HG03575 (cell line): ENCODE measurements around the gene SLN.

ENCODE experiments used
- ATAC-seq: cut with Tn5 transposase; IDR thresholded peaks from one replicate; pipeline ENCODE4 v1.9.1; 2021; ENCODE audit not compliant: unreplicated experiment, insufficient number of reproducible peaks, low FRiP score; ENCODE audit errors: extremely low read depth

Gene SLN

DNA sequence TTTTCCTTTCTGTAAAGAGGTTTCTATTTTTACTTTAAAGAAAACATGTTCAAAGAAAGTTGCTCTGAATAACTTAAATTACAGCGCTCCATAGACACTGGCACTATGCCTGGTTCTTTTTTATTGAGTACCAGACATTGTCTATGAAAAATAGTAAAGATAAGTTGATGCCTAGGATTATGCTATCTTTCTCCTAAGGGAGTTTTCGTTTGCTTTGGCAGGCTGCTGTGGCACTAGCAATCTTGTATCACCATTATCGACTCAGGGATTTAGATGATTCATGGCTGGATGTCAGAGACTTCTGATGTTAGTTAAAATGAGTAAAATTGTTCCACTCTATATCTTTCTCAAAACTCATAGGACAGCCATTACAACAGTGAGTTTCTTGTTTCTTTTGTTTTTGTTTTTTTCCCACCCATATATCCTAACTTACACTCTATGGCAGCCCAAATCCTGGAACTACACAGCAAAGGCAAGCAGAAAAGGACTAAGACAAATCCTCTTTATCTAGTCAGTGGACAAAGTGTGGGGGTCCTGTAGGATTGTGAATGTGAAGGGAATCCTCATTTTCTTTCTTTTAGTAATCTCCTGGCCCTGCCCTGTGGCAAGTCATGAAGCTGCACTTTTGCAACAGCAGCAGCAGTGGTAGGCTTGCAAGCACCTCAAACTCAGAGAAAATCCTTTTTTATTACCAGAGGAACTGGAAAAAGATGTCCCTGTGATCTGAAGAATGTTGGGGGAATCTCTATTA is 20.7 kb downstream of the SLN start:
- no peak for ATAC-seq

- no peak for ATAC-seq
Measured at GRCh38 chr11:107689317-107690202, 22.3 kb downstream of the SLN start.

- ATAC-seq = no peak
Measured at GRCh38 chr11:107688322-107688918, 23.4 kb downstream of the SLN start.

GRCh38 chr11:107683807-107684206 is 28.0 kb downstream of the SLN start:
- no peak for ATAC-seq

- no peak for ATAC-seq
Measured at GRCh38 chr11:107683061-107683460, 28.8 kb downstream of the SLN start.

- no peak for ATAC-seq
Measured at GRCh38 chr11:107682572-107682971, 29.3 kb downstream of the SLN start.

- no peak for ATAC-seq
Measured at GRCh38 chr11:107682171-107682570, 29.7 kb downstream of the SLN start.

GRCh38 chr11:107679255-107680024 is 32.4 kb downstream of the SLN start:
- ATAC-seq = no peak

- ATAC-seq = no peak
Measured at GRCh38 chr11:107678632-107678971, 33.3 kb downstream of the SLN start.

DNA sequence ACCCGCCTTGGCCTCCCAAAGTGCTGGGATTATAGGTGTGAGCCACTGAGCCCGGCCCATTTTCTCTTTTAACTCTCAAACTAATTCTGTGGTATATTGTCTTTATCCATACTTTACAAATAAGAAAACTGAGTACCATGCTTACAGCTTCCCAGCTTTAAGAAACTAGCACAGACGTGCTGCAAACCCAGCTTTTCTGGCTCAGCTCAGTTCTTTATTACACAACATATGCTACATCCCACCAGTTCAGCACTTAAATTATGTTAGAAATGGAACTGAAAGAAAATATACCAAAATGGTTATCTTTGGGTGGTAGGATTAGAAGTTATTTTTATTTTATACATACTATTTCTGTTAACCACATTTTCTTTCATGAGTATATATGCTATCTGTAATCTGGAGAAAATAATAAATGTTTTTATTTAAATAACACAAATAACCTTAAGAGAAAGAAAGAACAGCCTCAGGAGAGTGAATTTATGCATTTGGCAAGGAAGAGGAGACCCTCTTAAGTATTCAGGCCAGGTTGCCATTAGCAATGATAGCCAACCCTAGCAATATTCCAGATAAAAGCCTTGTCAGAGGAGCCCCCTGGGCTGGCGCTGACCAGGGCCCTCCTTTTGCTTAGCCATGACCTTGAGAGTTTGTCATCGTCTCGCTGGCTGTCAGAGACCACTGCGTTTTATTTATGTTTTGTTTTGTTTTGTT is 33.8 kb downstream of the SLN start:
- no peak for ATAC-seq

DNA sequence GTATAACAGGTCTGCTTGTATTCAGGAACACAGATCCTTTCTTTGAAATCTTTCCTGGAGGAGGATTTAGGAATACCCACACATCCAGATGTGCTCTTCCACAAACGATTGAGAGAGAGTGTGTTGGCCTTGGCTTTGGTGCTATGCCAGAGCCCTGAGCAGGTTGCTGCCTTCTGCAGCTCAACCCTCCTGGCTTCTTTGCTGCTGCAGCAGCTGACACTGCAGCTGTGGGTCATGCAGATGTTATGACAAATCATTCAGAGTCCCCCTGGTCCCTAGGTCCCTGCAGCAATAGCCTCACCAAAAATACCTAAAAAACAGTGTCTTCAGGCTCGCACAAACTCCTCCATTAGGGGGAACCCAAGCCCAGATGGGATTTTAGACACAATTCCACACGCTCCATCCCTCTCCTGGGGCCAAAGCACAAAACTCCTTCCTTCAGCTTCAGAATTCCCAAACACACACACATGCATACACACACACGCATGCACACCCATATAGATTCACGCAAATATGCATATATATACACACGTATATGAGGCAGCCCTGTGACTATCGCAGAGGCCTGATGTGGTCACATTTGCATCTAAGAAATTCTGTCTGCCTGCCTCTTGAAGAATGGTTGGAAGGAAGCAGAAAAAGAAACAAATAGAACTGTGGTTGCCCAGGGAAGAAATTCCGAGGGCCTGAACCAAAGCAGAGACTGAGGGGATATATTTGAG is 35.4 kb downstream of the SLN start:
- no peak for ATAC-seq

GRCh38 chr11:107675902-107676301 is 36.0 kb downstream of the SLN start:
- no peak for ATAC-seq

DNA sequence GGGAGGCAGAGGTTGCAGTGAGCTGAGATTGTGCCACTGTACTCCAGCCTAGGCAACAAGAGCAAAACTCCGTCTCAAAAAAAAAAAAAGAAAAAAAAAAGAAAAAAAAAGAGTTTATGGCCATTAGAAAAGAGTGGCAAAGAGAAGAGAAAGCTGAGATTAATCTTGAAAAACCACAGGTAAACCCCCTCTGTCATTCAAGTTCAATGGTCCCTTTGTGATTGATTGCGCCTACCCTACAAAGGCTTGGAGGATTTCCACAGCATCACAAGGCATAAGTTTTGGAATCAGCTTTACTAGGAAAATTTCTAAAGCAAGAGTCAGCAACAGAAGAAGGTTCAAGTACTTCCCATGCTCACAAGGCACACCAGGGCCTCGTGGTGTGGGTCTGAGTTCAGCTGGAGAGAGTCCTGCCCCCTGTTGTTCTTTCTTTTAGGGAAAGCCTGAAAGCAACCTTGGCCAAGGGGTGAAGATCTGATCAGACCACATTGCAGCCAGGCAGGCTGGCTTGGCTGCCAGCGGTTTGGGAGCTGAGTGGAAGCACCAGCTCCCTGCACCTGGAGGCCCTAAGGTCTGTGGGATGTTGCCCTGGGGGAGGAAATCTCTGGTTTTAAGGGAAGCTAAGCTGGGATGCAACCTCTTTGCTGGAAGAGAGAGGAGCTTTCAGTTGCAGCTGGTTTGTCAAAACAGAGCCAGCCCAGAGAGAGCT is 41.8 kb downstream of the SLN start:
- ATAC-seq = no peak

DNA sequence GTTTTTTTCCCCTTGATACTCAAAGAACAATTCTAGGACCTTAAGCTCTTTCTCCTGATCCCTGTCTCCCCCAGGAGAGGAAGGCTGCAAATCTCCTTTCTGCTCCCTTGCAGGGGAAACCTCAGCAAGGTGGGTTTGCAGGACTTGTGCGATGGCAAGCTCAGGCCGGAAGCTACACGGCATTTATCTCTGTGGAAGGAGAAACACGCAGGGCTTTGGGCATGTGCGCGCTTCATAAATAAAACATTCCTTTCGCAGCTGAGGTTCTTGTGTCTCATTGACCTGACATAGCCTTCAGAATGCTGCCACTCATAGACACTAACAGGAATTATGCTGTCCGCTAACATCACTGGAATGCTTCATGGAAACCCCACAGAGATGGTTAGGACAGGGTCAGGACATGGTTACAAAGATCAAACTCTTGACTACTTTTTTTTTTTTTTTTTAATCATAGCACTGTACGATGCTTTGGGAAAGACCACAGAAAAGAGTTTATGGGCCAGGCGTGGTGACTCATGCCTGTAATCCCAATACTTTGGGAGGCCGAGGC is 42.6 kb downstream of the SLN start:
- ATAC-seq = no peak

GRCh38 chr11:107666911-107667613 is 44.8 kb downstream of the SLN start:
- no peak for ATAC-seq

- no peak for ATAC-seq
Measured at GRCh38 chr11:107665018-107665417, 46.8 kb downstream of the SLN start.

GRCh38 chr11:107661656-107662055 is 50.2 kb downstream of the SLN start:
- no peak for ATAC-seq
